H1 (cell line): ENCODE results near the gene KDM2A. TPM values are rescaled to one million over a fixed set of nuclear protein-coding genes. Genes with fewer than 3 reads are reported as not detected.

Experiments
- SRF ChIP-seq: IDR thresholded peaks from 2 replicates; pipeline ENCODE4 v1.6.1; 2011; ENCODE audit warnings: mild to moderate bottlenecking, low read depth, low read length, moderate library complexity
- polyA plus RNA-seq, 7 experiments: library from polyadenylated mRNA; depleted of rRNA in 3 of 7; stranded (reverse) in 5 of 7; unstranded in 2 of 7; fragments of >200 nt in 5 of 7; fragments of 200-250 nt in 2 of 7; gene quantifications; 1 replicate in 5 of 7; 2 replicates in 1 of 7; 4 replicates in 1 of 7; pipeline versions ENCODE4 v1.2.1 to v1.2.3, GENCODE V29; 2011 to 2013; ENCODE audit warnings: missing spikeins in 2 of 7, mixed read lengths in 2 of 7
- total RNA-seq: library from RNA; stranded (reverse); fragmentation: NEBNext Ultra II Directional; extraction: Animal tissue kit (Norgen Biotek cat#: 25700); gene quantifications from 2 replicates; pipeline ENCODE4 v1.2.1, GENCODE V29; 2021

Gene KDM2A
- total and polyA plus RNA-seq, 2 of the 8 experiments (the other 6 are each of a cell fraction or from before 2014, with no cell fraction given) = 55.4 to 66.2 TPM

DNA sequence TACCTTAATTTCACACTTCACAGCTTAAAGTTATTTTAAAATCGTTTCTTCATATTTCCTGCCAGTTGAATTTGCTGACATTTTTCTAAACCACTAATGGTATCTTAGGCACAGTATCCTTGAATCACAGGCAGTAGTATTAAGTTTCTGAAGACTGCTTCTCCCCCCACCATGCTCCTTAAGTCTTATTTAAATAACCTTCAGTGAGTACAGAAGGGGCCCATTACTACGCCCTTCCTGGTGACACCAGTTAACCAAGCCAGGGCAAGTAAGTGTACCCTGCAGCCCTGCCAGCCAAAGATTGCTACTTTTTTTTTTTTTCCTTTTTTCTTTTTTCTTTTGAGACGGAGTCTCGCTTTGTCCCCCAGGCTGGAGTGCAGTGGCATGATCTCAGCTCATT lies 19.9 kb downstream of the KDM2A start (continued):
- no peak for TF ChIP-seq SRF
